Measurements from ENCODE around the gene TXNDC11.

Gene TXNDC11

GRCh38 chr16:11748404-11749254, 6.0 kb upstream of the TXNDC11 start:
- DNase-seq = no peak

- no peak for DNase-seq
These were observed 5.3 kb upstream of the TXNDC11 start for GRCh38 chr16:11747949-11748403.

GRCh38 chr16:11744075-11744470, 1.4 kb upstream of the TXNDC11 start:
- no peak for DNase-seq

GRCh38 chr16:11743308-11744074, 834 bp upstream of the TXNDC11 start:
- no peak for DNase-seq

DNA sequence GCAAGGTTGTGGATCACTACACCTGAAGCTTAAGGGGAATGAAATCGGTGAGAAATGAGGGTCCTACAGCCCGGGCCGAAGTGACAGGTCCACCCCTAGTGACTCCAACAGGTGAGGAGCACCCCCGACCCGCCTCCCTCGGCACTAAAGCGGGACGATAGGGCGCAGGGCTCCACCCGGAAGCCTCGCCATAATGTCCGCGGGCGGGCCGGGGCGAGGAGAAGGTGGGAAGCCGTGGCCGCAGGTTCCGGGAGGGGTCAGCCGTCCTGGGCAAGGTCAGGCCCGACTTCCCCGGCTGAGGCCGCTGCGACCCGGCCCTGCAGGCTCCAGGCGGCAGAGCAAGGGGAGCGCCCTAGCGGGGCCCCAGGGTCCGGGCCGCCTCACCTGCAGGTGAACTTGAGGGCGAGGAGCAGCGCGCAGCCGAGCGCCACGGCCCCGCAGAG, 543 bp downstream of the TXNDC11 start:
- no peak for DNase-seq

GRCh38 chr16:11740567-11740966, 2.1 kb downstream of the TXNDC11 start:
- DNase-seq = no peak

DNA sequence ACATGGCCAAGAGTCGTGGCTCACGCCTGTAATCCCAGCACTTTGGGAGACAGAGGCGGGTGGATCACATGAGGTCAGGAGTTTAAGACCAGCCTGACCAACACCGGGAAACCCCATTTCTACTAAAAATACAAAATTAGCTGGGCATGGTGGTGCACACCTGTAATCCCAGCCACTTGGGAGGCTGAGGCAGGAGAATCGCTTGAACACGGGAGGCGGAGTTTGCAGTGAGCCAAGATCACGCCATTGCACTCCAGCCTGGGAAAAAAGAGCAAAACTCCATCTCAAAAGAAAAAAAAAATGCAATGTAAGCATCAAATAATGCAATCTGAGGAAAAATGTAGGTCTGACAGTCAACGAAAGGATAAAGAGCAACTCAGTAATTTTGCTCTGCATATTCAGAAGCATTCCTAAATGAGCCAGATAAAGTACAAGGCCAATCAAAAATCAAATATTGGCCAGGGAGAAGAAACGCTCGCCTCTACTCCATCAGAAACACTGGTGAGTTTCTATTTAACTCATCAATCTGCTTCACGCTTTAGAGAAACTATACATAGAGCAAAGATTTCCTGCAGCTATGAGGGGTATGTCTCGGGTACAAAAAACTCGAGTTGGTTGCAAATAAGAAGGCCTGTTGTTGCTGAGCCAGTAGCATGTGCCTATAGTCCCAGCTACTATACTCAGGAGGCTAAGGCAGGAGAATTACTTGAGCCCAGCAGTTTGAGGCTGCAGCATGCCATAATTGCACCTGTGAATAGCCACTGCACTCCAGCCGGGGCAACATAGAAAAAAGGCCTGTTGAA, 3.7 kb downstream of the TXNDC11 start:
- DNase-seq = no peak

DNA sequence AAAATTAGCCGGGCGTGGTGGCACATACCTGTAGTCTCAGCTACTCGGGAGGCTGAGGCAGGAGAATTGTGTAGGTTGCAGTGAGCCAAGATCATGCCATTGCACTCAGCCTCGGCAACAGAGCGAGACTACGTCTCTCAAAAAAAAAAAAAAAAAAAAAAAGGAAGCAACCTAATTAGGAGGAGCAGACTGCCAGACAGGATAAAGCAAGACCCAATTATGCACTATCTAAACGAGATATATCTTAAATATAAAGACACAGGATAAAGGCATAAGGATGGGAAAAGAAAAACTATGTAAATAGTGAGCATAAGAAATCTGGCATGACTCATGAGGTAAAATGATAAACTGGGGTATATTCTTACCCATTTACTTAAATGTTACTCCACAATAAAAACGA, 4.9 kb downstream of the TXNDC11 start:
- DNase-seq = no peak

DNA sequence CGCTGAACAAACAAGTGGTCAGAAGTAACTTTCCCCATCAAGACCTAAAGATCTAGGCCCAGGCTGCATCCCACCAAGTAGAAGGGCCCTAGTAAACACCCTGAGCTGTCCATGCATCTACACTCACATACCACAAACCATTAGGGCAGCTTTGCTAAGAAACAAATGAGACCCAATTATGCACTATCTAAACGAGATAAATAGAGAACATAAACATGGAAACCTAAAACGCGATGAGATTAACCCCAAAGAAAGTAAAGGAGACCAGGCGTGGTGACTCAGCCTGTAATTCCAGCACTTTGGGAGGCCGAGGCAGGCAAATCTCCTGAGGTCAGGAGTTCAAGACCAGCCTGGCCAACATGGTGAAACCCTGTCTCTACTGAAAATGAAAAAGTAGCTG, 5.8 kb downstream of the TXNDC11 start:
- DNase-seq = no peak

GRCh38 chr16:11735787-11736186, 6.9 kb downstream of the TXNDC11 start:
- DNase-seq = no peak

DNA sequence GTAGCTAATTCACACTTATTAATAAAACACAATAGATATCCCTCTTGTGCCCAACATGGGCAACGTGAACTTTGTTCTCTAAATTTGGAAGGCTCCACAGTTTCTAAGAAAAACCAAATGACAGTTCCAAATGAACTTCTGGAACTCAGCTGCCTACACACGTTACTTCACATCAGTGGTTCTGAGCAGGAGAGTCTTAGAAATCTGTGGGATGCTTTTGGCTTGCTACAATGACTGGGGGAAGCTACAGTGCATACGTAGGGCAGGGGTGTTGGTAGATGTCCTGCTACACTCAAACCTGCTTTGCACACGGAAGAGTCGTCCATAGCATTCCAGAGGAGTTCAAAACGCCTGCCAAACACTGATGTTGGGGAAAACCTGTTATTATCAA, 8.0 kb downstream of the TXNDC11 start:
- no peak for DNase-seq

DNA sequence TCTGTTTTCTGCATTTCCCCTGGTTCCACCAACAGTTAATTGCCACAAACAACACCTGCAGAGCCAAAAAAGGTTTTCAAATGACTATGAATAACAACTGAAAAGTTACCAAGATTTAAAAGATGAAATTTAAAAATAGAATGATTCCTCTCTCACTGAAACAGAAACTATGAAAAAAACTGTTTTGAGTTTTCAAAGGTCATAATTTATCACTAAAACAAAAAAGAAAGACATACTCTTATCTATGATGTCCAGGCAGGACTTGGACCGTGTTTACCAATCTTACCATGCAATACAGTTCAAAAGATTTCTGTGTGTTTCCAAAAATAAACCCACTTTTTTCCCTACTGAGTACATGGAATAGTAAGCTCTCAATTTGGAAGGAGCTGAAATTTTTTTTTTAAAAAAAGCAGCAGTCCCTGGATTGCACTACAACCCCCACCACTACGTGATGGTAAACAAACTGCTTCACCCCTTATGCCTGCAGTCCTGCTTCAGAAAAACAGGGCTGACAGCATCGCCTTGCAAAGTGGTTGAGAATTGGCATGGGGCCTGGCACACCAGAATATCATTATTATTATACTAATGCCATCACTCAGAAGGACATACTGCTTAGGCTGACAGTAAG, 8.5 kb downstream of the TXNDC11 start:
- no peak for DNase-seq

DNA sequence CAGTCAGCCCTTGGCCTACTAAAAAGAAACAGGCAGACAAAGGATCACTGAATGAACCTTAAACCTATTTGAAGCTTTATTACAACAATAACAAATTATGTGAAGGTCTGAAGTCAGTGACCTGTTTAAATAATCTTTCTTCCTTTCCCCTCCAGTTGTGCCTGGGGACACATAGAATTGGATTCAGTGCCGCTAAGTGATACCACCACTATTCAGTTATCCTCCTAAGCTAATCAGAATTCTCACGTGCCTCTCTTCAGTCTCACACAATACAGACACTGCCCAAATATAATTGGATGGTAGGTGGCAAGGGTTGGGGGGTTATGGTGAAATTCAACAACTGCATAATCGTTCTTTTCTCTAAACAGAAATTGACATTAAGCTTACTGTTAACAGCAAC, 11.4 kb downstream of the TXNDC11 start:
- no peak for DNase-seq

- no peak for DNase-seq
These were observed 12.9 kb downstream of the TXNDC11 start for GRCh38 chr16:11729787-11730186.

- DNase-seq = no peak
These were observed 14.7 kb downstream of the TXNDC11 start for GRCh38 chr16:11727796-11728543.

DNA sequence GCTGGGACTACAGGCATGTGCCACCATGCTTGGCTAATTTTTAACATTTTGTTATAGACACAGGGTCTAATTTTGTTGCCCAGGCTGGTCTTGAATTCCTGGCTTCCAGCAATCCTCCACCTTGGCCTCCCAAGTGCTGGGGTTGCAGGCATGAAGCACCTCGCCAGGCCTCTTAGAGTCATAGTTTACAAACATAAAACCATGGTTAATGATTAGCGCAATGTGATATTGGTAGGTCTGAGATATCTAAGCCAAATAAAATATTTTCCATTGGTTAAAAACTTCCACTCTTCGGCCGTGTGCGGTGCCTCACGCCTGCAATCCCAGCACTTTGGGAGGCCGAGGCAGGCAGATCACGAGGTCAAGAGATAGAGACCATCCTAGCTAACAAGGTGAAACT, 16.6 kb downstream of the TXNDC11 start:
- no peak for DNase-seq

- DNase-seq = no peak
These were observed 17.2 kb downstream of the TXNDC11 start for GRCh38 chr16:11725457-11725856.

DNA sequence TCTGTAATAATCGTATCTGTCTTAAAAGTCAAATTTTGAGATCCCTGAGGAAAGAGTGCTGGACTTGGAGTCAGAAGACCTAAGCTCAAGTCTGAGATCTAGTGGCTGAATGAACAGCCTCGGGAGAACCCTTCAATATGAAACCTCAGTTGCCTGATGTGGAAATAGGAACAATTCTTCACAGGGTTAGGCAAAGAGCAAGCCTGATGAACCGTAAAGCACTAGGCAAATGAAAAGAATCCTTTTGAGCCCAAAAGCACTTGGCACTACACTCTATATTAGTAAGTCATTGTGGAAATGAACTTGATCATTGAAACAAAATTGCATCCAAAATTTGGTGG, 20.2 kb downstream of the TXNDC11 start:
- DNase-seq = no peak

DNA sequence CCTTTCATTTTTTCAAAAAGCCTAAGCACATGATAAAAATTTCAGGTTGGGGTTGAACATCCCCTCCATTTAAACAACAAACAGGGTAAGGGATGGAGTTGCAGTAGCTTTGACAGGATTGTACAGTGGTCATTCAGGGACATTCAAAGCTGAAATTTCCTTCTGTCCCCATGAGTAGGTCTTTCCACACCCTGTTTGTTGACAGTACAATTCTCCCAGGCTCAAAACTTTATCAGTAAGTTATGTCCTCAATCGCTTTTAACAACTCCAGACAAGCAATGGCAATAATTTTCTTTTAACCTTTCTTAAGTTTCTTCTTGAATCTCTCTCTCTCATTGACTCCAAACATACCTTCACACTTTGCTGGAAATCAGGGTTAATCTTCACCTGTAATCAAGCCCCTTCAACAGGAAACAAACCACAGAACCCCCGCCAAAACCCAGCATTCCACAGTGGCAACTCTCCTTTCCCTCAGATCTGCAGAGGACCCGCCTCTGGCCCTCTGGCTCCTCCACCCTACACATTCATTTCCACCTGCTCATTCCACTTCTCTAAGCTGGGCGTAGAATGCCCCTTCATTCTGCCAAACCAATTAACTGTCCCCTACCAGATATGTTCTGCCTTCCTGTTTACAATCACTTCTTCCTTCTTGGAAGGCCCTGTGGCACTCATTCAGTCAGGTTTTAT, 20.7 kb downstream of the TXNDC11 start:
- DNase-seq = no peak

GRCh38 chr16:11719762-11720161, 22.9 kb downstream of the TXNDC11 start:
- DNase-seq = no peak

DNA sequence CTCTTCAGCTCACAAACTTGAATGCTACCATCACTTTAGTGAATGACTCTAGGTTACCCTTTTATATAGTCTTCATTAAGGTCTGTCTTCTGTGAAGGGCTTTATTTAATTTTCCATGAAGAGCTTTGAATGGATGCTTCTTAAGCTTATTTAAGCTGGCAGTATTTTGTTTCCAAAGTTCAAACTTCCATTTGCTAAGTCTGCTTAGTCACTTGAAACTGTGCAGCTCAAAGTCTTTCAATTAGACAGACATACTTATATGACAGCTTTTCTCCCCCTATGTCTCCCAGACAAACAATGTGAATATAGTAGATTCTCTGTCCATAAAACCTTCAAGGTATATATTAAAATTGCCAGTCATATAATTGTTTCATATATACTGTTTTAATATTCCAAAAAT, 23.5 kb downstream of the TXNDC11 start:
- no peak for DNase-seq

GRCh38 chr16:11717811-11718210, 24.8 kb downstream of the TXNDC11 start:
- no peak for DNase-seq

Data from NCI-H1105 (cell line).